RWPE1 (cell line): Measurements from ENCODE around the gene TMIE.
A peak's percentile ranks its signal among the peaks of the same experiment; 100 is the strongest.

Source experiments
- CTCF ChIA-PET: fragments of 350-600 bp; sonication (Branson Sonifier 250); formaldehyde crosslinking; extraction: SDS; loops from one replicate; lab custom pipeline; 2021; lab: Yijun Ruan, JAX
- POLR2A ChIA-PET: fragments of 400-600 bp; formaldehyde crosslinking; extraction: SDS; loops from one replicate; lab custom pipeline; 2020; ENCODE audit warnings: antibody characterized with exemption; ENCODE audit not compliant: low non-redundant PET; lab: Yijun Ruan, JAX
- DNase-seq: peaks from one replicate; pipeline ENCODE4 v3.0.0; 2012; ENCODE audit warnings: low spot score
- H3K27ac ChIP-seq: fragments of 450-650 bp; 2 replicates; pipeline ENCODE4 v1.5.1; 2017
- CTCF ChIP-seq: fragments of 450-650 bp; conservative IDR thresholded peaks from 2 replicates; pipeline ENCODE4 v1.5.1; 2017; ENCODE audit warnings: low read depth, mild to moderate bottlenecking

The TMIE gene

GRCh38 chr3:46693038-46693891, 7.9 kb upstream of the TMIE start, which contains the start of gene ALS2CL:
Gene ALS2CL (minus strand): TSS chr3:46693679. CDS start chr3:46689440, 4,239 bp downstream.
- ChIA-PET CTCF (interaction anchor here (0.5 to 0.8 kb wide), 4 partner anchors 200 to 545 kb away, joined by 3 read pairs; no protein-coding TSS in a partner anchor), POLR2A (interaction anchor here (0.6 to 1.3 kb wide), 2 partner anchors 10 to 413 kb away, joined by 3 to 4 read pairs; no protein-coding TSS in a partner anchor)
- peak within 1 kb of the TSS; percentile 100 for H3K27ac ChIP-seq
- DNase-seq = peak; percentile 73
- TF ChIP-seq CTCF = no peak

- ChIA-PET CTCF (interaction anchor here (0.5 kb wide), 1 partner anchor 544 kb away, joined by 3 read pairs; no protein-coding TSS in a partner anchor), POLR2A (interaction anchor here (0.6 to 1.3 kb wide), 2 partner anchors 9 to 412 kb away, joined by 3 to 4 read pairs; no protein-coding TSS in a partner anchor)
- peak overlapping the region; percentile 100 for H3K27ac ChIP-seq
- DNase-seq = no peak
- no peak for TF ChIP-seq CTCF
These were observed 7.3 kb upstream of the TMIE start for GRCh38 chr3:46693892-46694226.

GRCh38 chr3:46694520-46694919, 6.7 kb upstream of the TMIE start:
- no peak for TF ChIP-seq CTCF
- no peak for DNase-seq
- POLR2A ChIA-PET = no interaction called here
- CTCF ChIA-PET = interaction anchor here (0.6 kb wide), 1 partner anchor 188 kb away, joined by 4 read pairs; no protein-coding TSS in a partner anchor
- peak overlapping the region; percentile 100 for H3K27ac ChIP-seq

- no peak for TF ChIP-seq CTCF
- DNase-seq = no peak
- POLR2A ChIA-PET = no interaction called here
- CTCF ChIA-PET = no interaction called here
- peak overlapping the region; percentile 100 for H3K27ac ChIP-seq
These were observed 5.8 kb upstream of the TMIE start for GRCh38 chr3:46695177-46695961.

GRCh38 chr3:46695962-46696894, 5.0 kb upstream of the TMIE start:
- TF ChIP-seq CTCF = no peak
- ChIA-PET POLR2A (no interaction called here), CTCF (interaction anchor here (0.5 to 0.6 kb wide), 2 partner anchors 21 to 155 kb away, joined by 3 to 5 read pairs; no protein-coding TSS in a partner anchor)
- peak overlapping the region; percentile 100 for H3K27ac ChIP-seq
- DNase-seq = no peak
